ENCODE data around the gene ZNF521. TPM values are rescaled to one million over a fixed set of nuclear protein-coding genes. Genes with fewer than 3 reads are reported as not detected.

ZNF521 gene
- total and polyA plus RNA-seq, 2 experiments from 2014 or later: 3.1 to 9.2 TPM

DNA sequence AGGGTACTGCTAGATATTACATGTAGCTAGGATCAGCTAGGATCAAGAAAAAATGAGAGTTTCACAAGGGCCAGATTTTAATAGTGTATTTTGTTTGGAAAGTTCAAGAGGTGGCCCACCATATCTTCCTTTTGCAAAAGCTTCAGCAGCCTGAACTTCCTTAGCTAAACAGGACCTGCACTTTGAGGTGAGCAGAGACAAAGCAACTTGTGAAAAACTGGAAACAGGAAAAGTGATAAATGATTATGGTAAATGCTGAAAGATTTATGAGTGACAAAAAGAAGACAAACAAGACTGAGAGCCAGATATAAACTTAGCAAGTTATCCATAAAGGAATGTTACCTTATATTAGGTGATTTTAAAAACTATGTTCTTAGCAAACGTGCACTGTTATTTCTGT lies 123.6 kb downstream of the ZNF521 start:
- Histone ChIP-seq H3K27me3 (ENCODE audit: insufficient read depth) (no peaks in the 10 kb centered on the region), H2AFZ (no peak overlapping the region), H4K20me1 (replicated peaks; ENCODE audit: insufficient read depth) (no peaks in the 10 kb centered on the region), H3K79me2 (replicated peaks; ENCODE audit: insufficient read depth) (no peaks in the 10 kb centered on the region), H3F3A (replicated peaks; ENCODE audit: low read depth) (no peaks in the 10 kb centered on the region), H3K4me2 (no peak overlapping the region), H3K27ac (ENCODE audit: low read depth) (no peak overlapping the region), H3K36me3 (ENCODE audit: insufficient read depth) (no peaks in the 10 kb centered on the region), H3K9me2 (ENCODE audit: insufficient read depth) (no peaks in the 10 kb centered on the region), H3K4me3 (no peak overlapping the region), H3K4me1 (ENCODE audit: insufficient read depth) (peaks cover 4% of the 10 kb centered on the region; the same call in 1 of the 2 replicates)
- TF ChIP-seq JUNB (IDR thresholded peaks at IDR 0.05; ENCODE audit: unreplicated experiment): no peak
- TF ChIP-seq POLR2AphosphoS5 (IDR thresholded peaks at IDR 0.05; ENCODE audit: low read depth): no peak
- no peak for TF ChIP-seq CREB1 (CRISPR knock-in tag; IDR thresholded peaks at IDR 0.05; ENCODE audit: low read depth)
- TF ChIP-seq, protein P1, sequence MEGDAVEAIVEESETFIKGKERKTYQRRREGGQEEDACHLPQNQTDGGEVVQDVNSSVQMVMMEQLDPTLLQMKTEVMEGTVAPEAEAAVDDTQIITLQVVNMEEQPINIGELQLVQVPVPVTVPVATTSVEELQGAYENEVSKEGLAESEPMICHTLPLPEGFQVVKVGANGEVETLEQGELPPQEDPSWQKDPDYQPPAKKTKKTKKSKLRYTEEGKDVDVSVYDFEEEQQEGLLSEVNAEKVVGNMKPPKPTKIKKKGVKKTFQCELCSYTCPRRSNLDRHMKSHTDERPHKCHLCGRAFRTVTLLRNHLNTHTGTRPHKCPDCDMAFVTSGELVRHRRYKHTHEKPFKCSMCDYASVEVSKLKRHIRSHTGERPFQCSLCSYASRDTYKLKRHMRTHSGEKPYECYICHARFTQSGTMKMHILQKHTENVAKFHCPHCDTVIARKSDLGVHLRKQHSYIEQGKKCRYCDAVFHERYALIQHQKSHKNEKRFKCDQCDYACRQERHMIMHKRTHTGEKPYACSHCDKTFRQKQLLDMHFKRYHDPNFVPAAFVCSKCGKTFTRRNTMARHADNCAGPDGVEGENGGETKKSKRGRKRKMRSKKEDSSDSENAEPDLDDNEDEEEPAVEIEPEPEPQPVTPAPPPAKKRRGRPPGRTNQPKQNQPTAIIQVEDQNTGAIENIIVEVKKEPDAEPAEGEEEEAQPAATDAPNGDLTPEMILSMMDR (conservative IDR thresholded peaks at IDR 0.05; ENCODE audit: low read depth in 2 of 2): no peak
- no peak for TF ChIP-seq EZH2 (IDR thresholded peaks at IDR 0.05; ENCODE audit: low read depth, unreplicated experiment)
- TF ChIP-seq ZNF462 (CRISPR knock-in tag; IDR thresholded peaks at IDR 0.05): no peak
- no peak for TF ChIP-seq STAT1 (IDR thresholded peaks at IDR 0.05; ENCODE audit: unreplicated experiment)
- TF ChIP-seq, protein P2, sequence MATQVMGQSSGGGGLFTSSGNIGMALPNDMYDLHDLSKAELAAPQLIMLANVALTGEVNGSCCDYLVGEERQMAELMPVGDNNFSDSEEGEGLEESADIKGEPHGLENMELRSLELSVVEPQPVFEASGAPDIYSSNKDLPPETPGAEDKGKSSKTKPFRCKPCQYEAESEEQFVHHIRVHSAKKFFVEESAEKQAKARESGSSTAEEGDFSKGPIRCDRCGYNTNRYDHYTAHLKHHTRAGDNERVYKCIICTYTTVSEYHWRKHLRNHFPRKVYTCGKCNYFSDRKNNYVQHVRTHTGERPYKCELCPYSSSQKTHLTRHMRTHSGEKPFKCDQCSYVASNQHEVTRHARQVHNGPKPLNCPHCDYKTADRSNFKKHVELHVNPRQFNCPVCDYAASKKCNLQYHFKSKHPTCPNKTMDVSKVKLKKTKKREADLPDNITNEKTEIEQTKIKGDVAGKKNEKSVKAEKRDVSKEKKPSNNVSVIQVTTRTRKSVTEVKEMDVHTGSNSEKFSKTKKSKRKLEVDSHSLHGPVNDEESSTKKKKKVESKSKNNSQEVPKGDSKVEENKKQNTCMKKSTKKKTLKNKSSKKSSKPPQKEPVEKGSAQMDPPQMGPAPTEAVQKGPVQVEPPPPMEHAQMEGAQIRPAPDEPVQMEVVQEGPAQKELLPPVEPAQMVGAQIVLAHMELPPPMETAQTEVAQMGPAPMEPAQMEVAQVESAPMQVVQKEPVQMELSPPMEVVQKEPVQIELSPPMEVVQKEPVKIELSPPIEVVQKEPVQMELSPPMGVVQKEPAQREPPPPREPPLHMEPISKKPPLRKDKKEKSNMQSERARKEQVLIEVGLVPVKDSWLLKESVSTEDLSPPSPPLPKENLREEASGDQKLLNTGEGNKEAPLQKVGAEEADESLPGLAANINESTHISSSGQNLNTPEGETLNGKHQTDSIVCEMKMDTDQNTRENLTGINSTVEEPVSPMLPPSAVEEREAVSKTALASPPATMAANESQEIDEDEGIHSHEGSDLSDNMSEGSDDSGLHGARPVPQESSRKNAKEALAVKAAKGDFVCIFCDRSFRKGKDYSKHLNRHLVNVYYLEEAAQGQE (IDR thresholded peaks at IDR 0.05; ENCODE audit: unreplicated experiment): no peak
- no peak for TF ChIP-seq ZNF331 (CRISPR knock-in tag; IDR thresholded peaks at IDR 0.05; ENCODE audit: low read depth)
- no peak for TF ChIP-seq ETS1 (IDR thresholded peaks at IDR 0.05)
- H3K27me3 Mint-ChIP-seq (ENCODE audit: insufficient read depth, low read depth, poor library complexity): peaks cover 3% of the 10 kb centered on the region
- no peak for ATAC-seq
- DNase-seq (ENCODE audit: low spot score): no peak
- peaks cover 24% of the 10 kb centered on the region for H3K4me1 Mint-ChIP-seq
- peak overlapping the region; percentile 33; the same call in 1 of the 2 replicates for H3K27ac Mint-ChIP-seq
- H3K9me3 Mint-ChIP-seq: no peaks in the 10 kb centered on the region
- H3K36me3 Mint-ChIP-seq (ENCODE audit: low read depth): peaks cover 15% of the 10 kb centered on the region; the same call in 2 of the 3 replicates
- H3K4me3 Mint-ChIP-seq: no peak overlapping the region

All from GM23338 (cell line).